Skeletal muscle cell (primary cell): Measurements from ENCODE around the gene RNF224.

Experiments
- DNase-seq: peaks from one replicate; pipeline ENCODE4 v3.0.0-alpha.2; 2010; ENCODE audit warnings: low read depth
- H3K4me3 ChIP-seq: 2 replicates; pipeline ENCODE4 v1.5.1; 2011; ENCODE audit warnings: low read depth, mild to moderate bottlenecking, control low read depth, low read length, moderate library complexity

Gene RNF224

GRCh38 chr9:137224830-137225694, 2.2 kb upstream of the RNF224 start, which contains the start of gene CYSRT1:
Gene CYSRT1 (plus strand): TSS chr9:137225174. CDS start chr9:137225622, 448 bp downstream.
- no peak for DNase-seq
- peak within 1 kb of the TSS; percentile 73 for H3K4me3 ChIP-seq

GRCh38 chr9:137225699-137226331, 1.5 kb upstream of the RNF224 start:
- DNase-seq = no peak
- no peak overlapping the region for H3K4me3 ChIP-seq

- no peak overlapping the region for H3K4me3 ChIP-seq
- no peak for DNase-seq
Observed at GRCh38 chr9:137226338-137227053, 806 bp upstream of the RNF224 start.

GRCh38 chr9:137227853-137228505, 677 bp downstream of the RNF224 start:
- DNase-seq = no peak
- H3K4me3 ChIP-seq = no peak overlapping the region

GRCh38 chr9:137228506-137228967, 1.2 kb downstream of the RNF224 start:
- DNase-seq = no peak
- no peak overlapping the region for H3K4me3 ChIP-seq

- DNase-seq = no peak
- H3K4me3 ChIP-seq = no peak overlapping the region
Observed at GRCh38 chr9:137228968-137229896, 1.9 kb downstream of the RNF224 start.

GRCh38 chr9:137229903-137230704, 2.8 kb downstream of the RNF224 start:
- H3K4me3 ChIP-seq = no peak overlapping the region
- no peak for DNase-seq

- no peak for DNase-seq
- no peak within 1 kb of the TSS for H3K4me3 ChIP-seq
Observed at GRCh38 chr9:137230705-137231371, 3.5 kb downstream of the RNF224 start, which contains the start of gene SLC34A3. Gene SLC34A3 (plus strand): TSS chr9:137230901. CDS start chr9:137231703, 802 bp downstream.

GRCh38 chr9:137231372-137232039, 4.2 kb downstream of the RNF224 start:
- DNase-seq = no peak
- H3K4me3 ChIP-seq = no peak overlapping the region

- no peak overlapping the region for H3K4me3 ChIP-seq
- DNase-seq = no peak
Observed at GRCh38 chr9:137232101-137232500, 4.8 kb downstream of the RNF224 start.

- no peak overlapping the region for H3K4me3 ChIP-seq
- no peak for DNase-seq
Observed at GRCh38 chr9:137232510-137232909, 5.2 kb downstream of the RNF224 start.

- no peak overlapping the region for H3K4me3 ChIP-seq
- DNase-seq = no peak
Observed at GRCh38 chr9:137233143-137233980, 6.1 kb downstream of the RNF224 start.

GRCh38 chr9:137234055-137234697, 6.9 kb downstream of the RNF224 start:
- no peak for DNase-seq
- H3K4me3 ChIP-seq = no peak overlapping the region

GRCh38 chr9:137234758-137235423, 7.6 kb downstream of the RNF224 start:
- no peak overlapping the region for H3K4me3 ChIP-seq
- DNase-seq = no peak
